Testis (tissue), 2 donors: ENCODE data around the gene NR2F6.
A peak's percentile ranks its signal among the peaks of the same experiment; 100 is the strongest.

Experiments
- POLR2A ChIP-seq: fragments of 450-650 bp; IDR thresholded peaks from one replicate; pipeline ENCODE4 v1.6.1; 2017; ENCODE audit warnings: antibody characterized with exemption, mild to moderate bottlenecking, moderate library complexity
- TF ChIP-seq, protein P1 (sequence below), 3 experiments: fragments of 450-650 bp in 2 of 3; fragments of 200-600 bp in 1 of 3; sonication (generic) in 1 of 3; IDR thresholded peaks; one replicate each; pipeline ENCODE4 v1.5.1; 2016 to 2019; ENCODE audit warnings: antibody characterized with exemption in 3 of 3, mild to moderate bottlenecking in 2 of 3, moderate library complexity in 1 of 3

DNA sequence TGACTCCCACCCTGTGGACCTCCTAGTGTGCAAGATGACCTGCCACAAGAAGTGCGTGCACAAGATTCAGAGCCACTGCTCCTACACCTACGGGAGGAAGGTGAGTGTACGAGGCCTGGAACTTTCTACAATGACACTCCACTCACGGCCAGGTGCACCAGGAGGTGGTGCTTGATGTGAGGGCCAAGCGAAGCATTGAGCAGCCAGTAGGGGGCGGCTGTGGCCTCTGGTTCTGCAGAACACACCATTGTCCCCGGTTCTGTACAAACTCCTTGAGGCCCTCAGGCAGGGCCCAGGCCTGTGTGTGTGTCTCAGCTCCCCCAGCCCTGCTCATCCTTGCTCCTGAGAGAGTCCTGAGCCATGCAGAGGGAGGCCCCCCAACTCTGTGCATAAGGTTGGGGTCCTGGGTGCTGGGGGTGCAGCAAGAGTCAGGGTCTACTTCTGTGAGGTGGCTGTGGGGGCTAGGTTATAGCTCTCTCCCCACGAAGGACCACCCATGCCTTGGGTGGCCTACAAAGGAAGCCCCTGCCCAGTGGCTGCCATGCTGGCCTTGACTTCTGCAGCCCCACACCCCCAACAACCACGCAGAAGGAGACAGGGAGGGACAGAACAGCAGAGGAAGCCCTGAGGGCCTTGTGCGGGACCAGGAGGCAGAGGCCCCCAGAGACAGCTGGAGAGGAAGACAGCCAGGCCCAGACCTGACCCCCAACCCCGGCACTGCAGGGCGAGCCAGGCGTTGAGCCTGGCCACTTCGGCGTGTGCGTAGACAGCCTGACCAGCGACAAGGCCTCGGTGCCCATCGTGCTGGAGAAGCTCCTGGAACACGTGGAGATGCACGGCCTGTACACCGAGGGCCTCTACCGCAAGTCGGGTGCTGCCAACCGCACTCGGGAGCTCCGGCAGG, 40.2 kb downstream of the NR2F6 start:
- TF ChIP-seq, protein P1, sequence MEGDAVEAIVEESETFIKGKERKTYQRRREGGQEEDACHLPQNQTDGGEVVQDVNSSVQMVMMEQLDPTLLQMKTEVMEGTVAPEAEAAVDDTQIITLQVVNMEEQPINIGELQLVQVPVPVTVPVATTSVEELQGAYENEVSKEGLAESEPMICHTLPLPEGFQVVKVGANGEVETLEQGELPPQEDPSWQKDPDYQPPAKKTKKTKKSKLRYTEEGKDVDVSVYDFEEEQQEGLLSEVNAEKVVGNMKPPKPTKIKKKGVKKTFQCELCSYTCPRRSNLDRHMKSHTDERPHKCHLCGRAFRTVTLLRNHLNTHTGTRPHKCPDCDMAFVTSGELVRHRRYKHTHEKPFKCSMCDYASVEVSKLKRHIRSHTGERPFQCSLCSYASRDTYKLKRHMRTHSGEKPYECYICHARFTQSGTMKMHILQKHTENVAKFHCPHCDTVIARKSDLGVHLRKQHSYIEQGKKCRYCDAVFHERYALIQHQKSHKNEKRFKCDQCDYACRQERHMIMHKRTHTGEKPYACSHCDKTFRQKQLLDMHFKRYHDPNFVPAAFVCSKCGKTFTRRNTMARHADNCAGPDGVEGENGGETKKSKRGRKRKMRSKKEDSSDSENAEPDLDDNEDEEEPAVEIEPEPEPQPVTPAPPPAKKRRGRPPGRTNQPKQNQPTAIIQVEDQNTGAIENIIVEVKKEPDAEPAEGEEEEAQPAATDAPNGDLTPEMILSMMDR (IDR thresholded peaks at IDR 0.05): peak; percentile 37 to 66 (median 51)
- no peak for TF ChIP-seq POLR2A
